ENCODE results near the gene MALRD1. TPM values are rescaled to one million over a fixed set of nuclear protein-coding genes. Genes with fewer than 3 reads are reported as not detected.

The MALRD1 gene
- total RNA-seq (2014; rRNA removed; shearing (Covaris generic)) = not detected in 2 replicates

DNA sequence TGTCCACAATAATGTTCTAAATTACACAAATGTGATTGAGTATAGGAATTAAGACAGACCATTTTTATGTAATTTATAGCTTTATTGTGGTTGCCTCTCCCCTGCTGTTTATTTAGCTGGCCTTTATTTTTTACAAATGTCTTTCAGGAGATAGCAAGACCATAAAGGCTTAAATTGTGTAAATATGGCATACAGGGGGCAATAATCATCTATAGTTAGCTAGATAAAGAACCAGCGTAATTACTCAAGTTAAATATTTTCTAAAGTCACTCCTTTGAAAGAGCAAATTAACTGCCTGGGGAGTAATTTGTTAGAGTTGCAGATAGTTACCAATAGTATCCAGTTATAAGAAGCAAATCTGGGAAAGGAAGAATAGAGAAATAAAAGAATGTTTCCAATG, at the start of gene MALRD1:
TSS of gene MALRD1 (plus strand) at position 313 of the 400 bp plus-strand sequence. CDS start 138 bp downstream, outside the sequence.
- no peak for DNase-seq (ENCODE audit: low read depth)

DNA sequence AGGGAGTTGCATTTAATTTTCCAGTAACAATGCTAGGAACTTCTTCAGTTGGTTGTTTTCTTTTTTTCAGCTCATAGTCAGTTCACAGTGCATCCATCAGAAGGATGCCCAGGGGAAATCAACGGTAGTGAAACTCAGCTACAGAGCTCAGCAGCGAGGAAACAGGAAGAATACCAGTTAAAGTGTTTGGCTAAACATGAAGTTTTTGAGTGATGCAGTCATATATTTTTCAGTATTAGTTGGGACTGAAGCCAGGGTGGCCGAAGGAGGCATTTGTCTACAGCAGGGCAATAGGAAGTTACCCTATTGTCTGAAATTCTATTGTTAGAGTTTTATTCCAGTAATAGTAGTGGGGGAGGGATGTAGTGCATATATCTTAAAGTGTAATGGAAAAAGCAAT, 45.3 kb upstream of the MALRD1 start:
- no peak for DNase-seq (ENCODE audit: low read depth)

DNA sequence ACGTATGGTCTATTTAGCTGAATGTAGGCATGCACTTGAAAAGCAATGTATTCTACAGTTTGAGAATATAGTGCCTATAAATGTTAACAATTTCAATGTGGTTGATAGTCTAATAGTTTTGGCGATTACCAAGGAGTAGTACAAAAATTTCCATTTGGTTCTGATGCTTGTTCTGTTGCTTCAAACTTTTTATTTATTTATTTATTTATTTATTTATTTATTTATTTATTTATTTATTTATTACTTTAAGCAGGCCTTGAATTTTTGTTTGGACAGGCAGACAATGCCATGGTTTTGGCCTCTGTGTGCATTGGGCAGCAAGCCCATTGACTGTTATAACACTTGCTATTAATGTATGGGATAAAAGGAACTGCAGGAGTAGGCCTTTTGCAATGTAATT, 36.5 kb upstream of the MALRD1 start:
- no peak for DNase-seq (ENCODE audit: low read depth)

DNA sequence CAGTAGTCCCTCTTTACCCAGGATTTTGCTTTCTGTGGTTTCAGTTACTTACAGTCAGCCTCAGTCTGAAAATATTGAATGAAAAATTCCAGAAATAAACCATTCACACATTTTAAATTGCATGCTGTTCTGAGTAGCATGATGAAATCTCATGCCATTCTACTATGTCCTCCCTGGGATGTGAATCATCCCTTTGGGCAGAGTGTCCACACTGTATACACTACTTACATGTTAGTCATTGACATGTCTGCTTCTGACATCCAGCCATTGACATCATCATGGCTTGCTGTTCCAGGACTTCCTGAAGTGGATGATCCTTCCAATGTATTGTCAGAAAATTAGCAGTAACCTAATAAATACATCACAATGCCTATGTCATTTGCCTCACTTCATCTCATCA, 34.6 kb upstream of the MALRD1 start:
- DNase-seq (ENCODE audit: low read depth) = peak; percentile 18

DNA sequence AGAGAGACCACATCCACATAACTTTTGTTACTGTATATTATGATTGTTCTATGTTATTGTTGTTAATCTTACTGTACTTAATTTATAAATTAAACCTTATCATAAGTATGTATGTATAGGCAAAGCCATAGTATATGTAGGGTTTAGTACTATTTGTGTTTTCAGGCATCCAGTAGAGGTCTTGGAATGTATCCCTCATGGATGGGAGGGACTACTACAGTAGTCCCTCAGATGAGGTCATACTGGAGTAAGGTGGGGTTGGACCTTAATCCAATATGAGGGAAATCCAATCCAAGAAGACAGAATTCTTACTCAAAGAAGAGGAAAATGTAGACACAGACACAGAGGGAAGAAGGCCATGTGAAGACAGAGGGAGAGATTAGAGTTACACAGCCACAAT, 34.1 kb upstream of the MALRD1 start:
- no peak for DNase-seq (ENCODE audit: low read depth)

DNA sequence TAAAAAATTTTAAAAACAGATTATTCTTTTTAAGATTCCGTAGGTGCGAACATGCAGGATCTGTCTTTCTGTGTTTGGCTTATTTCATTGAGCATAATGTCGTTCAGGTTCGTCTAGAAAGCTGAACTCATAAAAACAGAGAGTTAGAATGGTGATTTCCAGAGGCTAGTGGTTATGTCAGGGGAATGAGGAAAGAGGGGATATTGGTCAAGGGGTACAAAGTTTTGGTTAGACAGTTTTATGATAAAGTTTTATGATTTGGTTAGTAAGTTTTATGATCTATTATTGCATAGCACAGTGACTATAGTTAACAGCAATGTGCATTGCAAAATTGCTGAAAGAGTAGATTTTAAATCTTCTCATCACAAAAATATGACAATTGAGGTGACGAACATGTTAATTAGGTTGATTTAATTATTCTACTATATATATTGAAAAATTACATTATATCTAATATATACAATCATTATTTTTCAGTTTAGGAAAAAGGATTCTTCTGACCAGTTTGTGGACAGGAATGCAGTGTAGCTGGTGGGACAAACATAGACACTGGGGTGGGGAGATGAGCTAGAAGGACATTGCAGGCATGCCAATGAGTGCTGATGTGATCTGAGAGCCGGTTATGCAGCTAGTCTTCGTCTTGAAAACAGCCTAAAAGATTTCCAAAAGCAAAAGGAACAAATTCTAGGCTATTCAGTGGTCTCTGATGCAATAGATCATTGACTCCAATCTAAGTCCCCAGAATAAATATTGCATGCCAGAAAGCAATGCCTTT, 31.3 kb upstream of the MALRD1 start:
- no peak for DNase-seq (ENCODE audit: low read depth)

DNA sequence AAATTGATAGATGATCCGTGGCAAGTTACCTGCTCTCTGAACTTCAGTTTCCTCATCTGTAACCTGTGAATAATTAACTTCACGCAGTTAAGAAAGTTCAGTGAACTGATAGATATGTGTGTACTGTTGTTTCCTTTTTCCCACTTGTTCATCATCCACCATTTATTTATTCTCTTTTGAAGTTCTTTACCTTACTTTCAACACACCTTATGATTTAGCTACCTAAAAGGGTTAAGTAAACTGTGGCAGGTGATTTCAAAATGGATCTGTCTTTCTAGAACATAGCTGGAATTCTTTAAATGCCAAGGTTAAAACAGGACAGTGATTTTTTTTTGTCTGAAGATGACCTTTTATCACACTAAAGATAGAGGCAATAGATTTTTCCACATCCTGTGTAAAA, 27.4 kb upstream of the MALRD1 start:
- DNase-seq (ENCODE audit: low read depth) = no peak

DNA sequence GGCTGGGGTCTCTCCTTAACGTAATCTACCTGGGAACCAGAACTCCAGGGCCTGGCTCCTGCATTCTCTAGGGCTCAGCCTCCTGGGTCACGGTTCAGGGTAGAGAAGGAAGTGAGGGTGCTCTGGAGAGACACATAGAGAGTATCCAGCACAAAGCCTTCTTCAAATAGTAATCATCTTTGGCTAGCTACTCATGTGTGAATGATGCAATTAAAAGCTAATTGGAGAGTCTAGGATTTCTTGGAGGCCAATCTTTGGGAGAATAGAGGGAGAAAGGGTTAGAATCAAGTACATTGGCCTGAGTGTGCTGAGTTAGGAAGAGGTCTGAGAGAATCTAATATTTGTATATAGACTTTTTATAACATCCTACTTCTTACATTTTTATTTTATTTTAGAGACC, 24.0 kb upstream of the MALRD1 start:
- no peak for DNase-seq (ENCODE audit: low read depth)

DNA sequence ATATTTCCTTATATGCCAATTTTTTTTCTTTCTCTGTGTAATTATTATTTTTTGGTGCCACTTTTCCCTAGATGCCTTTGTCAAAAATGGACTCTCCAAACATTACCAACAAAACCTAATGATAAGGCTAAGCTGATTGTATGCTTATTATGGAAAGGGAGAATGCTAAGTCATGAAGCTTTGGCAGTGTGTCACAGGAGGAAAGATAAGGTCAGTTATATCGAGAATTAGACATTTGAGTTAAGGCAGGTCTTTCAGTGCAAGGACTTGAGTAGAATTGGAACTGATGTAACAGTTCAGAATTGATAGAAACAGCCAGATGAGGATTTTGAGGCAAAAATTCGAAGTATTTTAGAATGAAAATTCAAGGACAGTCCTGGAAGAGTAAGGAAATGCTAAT, 16.8 kb upstream of the MALRD1 start:
- DNase-seq (ENCODE audit: low read depth) = no peak

DNA sequence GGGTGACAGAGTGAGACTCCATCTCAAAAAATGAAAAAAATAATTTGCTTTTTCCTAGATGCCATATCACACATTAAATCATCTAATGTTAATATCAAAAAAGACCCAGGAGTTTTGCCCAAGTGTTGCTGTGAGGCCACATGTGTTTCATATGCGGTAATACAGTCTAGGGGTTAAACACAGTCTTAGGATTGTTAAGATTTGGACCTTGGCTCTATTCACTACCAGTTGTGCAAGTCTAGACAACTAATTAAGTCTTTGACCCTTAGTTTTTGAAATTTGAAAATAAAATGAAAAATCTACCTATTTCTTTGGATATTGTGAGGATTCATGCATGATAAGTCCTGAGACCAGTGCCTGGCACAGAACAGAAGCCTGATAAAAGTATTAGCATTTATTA, 14.9 kb upstream of the MALRD1 start:
- DNase-seq (ENCODE audit: low read depth) = no peak

DNA sequence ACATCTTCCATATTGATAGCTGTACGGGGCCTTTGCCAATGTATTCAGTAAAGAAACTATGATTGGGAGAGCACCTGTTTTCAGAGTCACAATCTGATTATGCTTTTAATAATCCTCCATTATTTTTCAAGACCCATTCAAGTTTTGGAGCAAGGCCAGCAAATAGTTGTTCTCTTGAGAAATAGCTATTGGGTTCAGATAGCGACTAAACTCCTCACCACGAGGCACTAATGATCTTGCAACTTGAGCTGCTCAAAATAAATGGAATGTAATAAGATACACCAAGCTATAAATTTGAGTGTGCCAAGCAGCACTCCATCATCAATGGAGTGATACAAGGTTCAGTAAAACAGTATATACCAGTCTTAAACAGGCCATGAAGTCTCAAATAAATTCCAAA, 7.4 kb upstream of the MALRD1 start:
- no peak for DNase-seq (ENCODE audit: low read depth)

DNA sequence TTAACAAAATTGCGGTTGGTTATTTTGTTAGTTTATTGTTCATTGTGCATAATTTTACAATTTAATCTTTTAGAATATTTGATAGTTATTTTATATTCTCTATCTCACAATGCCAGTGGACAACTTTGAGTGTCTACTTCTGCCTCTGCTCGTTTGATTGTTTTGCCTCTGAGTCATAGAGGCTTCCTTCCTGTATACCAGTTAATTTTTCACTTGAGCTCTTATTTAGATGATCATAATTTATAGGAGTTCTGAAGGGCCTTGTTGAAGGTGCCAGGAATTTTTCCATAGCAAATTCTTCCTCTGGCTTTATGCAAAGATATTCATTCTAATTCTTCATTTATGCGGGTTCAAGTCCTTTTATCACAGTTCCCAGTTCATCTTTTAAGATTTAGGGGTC, 5.2 kb upstream of the MALRD1 start:
- DNase-seq (ENCODE audit: low read depth) = no peak

DNA sequence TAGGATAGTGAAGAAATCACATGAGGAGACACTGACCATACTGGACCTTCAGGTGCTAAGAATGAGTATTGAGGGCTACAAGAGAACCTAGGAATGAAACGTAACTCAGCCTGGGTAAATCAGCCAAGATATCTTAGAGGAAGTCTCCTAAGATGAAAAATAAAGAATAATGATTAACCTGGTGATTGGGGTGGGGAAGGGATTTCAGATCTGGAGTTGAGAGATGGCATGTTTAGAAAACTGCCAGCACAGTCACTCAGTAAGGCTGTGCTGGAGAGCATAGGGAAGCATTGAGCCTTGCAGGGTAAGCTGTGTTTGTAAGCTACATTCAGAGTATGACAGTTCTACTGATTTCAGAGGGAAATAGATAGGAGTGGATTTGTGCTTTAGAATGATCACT, 1.9 kb upstream of the MALRD1 start:
- no peak for DNase-seq (ENCODE audit: low read depth)

DNA sequence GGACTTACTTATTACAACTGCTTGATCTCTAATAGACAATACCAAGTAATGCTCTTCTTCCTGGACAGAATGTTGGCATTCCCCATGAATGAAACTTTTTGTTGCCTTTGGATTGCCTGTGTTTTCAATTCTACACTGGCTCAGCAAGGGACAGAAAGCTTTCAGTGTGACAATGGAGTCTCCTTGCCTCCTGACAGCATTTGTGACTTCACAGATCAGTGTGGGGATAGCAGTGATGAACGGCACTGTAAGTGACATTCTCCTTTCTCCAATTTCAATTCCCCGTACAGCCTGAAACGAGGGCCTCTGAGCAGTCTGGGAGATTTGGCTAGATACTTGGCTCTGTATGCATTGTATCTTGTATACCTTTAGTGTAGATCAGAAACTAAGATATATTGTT, 290 bp downstream of the MALRD1 start:
- DNase-seq (ENCODE audit: low read depth) = no peak

DNA sequence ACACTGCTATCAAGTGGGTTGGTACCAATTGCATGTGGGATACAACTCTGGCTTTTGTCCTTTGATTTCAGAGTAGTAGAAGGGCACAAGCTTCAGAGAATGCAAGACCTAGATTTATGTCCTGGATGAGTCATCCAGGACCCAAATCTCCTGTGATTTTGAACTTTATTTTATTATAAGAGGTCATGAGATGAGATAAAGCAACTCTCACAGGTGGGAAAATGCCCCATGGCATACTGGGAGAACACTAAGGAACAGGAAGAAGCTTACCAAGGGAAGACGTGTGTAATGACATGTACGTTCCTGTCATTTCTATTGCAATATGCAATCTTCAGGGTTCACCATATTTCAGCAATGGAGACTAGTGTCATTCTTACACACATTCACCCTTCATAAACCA, 966 bp downstream of the MALRD1 start:
- no peak for DNase-seq (ENCODE audit: low read depth)

DNA sequence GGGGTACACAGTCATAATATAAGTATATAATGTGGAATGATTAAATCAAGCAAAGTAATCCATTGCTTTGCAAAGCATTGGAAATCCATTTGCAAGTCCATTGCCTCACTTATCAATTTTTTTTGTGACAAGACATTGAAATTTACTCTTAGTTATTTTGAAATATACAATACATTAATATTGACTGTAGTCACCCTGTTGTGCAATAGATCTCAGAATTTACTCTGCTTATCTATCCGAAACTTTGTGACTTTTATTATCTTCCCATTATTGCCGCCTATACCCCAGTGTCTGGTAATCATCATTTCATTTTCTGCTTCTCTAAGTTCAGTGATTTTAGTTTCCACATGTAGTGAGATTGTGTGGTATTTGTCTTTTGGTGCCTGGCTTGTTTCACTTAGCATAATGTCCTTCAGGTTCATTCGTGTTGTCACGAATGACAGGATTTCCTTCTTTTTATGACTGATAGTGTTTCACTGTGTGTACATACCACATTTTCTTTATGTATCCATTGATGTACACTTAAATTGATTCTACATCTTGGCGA, 5.8 kb downstream of the MALRD1 start:
- no peak for DNase-seq (ENCODE audit: low read depth)

DNA sequence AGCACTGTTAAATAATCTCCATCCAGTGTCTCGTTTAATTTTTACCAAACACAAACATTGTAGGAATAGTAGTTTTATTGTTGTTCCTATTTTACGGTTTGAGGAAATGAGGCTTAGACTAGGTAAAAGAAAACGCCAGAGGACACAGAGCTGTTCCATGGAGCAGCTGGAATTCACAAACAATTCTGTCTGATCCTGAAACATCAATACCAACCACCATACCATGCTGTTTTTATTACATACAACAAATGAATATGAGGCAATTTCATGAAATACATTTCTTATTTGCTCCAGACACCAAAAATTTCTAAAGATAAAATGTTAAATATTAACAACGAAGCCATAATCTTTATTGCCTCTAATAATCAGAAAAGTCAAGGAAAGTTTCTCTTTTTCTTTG, 9.4 kb downstream of the MALRD1 start:
- no peak for DNase-seq (ENCODE audit: low read depth)

DNA sequence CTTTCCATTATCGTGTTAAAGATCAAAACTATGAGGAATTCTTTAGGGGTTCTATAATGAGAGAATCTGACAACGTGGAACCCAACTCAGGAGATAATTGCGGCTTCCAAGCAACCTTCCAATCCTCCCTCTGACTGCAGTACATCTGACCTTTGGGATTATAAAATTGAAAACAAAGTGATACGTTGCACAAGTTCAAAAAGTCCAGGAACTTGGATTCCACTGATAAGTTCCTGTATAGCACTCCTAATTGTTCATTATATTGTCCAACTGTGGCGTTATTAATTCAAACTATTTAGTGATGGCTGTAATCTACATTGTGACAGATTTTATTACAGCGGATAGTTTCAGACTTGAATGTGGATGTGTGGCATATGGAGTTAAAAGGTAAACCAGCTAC, 15.4 kb downstream of the MALRD1 start:
- DNase-seq (ENCODE audit: low read depth) = no peak

DNA sequence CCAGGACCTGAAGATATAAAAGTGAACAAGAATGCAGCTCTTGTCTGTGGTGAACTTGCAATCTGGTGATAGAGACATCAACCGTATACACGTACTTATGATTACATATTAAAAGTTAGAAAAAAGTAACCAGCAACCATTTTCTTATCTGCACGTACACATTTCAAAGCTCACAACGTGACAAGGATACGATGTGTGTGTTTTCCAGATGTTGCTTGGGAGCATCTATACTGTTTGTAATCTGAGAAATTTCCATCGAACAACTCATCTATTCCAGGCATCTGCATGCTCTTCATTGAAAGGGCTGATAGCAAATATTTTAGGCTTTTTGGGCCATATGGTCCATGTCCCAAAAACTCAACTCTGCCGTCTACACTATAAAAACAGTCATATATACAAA, 23.3 kb downstream of the MALRD1 start:
- DNase-seq (ENCODE audit: low read depth) = no peak

DNA sequence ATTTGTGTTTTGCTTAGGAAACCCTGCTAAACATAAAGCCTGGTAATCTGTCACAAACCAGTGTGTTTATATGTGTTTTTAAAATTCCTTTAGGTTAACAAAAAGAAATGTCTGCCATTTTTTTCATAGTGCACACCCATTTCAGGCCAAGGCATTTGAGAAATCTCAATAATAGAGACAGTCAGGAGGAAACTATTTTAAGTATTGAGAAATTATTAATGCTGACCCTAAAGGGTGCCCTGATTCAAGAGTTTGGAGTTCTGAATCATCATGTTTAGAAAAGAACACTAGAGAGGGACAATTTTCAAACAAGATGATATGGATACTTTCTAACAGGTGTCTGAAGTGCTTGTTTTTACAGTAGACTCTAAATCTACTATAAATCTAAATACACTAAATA, 28.7 kb downstream of the MALRD1 start:
- DNase-seq (ENCODE audit: low read depth) = no peak

DNA sequence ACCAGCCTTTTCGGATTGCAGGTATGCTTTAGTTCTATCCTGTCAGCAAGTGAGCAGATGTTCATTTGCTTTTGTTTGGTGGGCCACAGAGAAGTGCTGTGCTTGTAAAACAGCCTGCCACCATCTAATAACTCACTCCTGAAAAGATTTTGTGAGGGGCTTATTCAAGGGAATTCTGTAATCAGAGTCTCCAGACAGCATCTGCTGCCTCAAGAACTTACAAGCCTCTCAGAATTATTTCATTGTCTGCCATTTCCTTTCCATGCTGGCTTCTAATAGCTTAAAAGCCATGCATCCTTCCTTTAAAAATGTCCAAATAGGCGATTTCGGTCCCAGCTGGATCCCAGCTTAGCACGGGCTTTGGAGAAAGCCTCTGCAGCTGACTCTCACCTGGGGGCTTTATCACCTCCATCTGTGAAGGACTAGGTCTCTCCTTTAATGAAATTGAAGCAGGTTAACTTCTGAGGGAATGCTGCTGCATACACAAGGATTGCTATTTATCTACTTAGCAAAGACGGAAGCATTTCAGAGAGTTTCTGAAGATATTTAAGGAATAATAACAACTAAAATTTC, 48.0 kb downstream of the MALRD1 start:
- no peak for DNase-seq (ENCODE audit: low read depth)

DNA sequence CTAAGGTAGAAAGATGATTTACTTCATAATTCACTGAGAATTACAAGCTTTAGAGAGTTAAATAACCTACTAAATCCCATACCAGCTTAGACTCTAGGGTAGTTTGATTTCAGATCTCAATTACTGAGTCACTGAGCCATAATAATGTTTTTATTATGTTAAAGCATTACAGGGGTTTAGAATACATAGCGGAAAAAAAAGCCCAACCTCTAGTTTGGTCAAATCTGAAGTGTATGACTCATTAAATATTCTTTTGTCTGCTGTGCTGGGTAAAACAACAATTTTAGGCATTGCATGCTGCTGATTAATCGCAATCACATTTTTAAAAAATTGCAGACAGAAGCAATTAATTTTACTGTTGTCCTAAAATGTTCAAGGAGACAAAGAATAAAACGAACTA, 48.5 kb downstream of the MALRD1 start:
- no peak for DNase-seq (ENCODE audit: low read depth)

DNA sequence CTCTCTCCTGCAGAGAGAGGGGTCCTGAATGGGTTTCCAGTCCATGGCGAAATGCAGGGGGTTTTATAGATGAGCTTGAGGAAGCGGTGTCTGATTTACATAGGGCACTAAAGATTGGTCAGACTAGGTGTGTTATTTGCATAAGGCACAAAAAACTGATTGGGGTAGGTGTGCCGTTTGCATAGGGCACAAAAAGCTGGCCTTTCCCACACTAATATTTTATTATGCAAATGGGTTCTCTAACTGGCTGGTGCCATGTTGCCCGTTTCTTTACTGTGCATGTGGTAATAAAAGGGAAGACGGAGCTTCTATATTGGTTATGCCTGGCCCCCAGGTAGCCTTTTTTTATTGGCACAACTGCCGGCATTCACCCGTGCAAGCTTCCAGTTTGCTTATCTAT, 50.2 kb downstream of the MALRD1 start:
- DNase-seq (ENCODE audit: low read depth) = no peak

DNA sequence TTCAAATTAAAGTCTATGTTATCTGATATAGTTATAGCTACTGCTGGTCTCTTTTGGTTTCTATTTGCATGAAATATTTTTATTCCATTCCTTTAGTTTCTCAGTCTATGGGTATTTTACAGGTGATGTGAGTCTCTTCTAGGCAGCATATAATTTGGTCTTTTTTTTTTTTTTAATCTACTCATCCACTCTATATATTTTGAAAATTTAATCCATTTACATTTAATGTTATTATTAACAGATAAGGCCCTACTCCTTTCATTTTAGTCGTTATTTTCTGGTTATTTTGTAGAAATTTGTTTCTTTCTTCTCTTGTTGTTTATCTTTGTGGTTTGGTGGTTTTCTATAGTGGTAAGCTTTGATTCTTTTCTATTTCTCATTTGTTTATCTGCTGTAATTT, 58.8 kb downstream of the MALRD1 start:
- DNase-seq (ENCODE audit: low read depth) = no peak

Measured in Daoy (cell line).